K562 (cell line): ENCODE results near the gene ZDHHC24. TPM values are rescaled to one million over a fixed set of nuclear protein-coding genes. Genes with fewer than 3 reads are reported as not detected.

Source experiments
- ATAC-seq: fragments of 200-7000 bp; cut with Tn5 transposase; 3 replicates; pipeline ENCODE4 v1.9.1; 2020; ENCODE audit warnings: moderate library complexity
- BruUV-seq: library from RNA; stranded (reverse); fragments of 400-500 nt; replicated peaks from 2 replicates; lab custom pipeline; 2021; lab: Mats Ljungman, UMichigan
- CTCF ChIA-PET: fragments of 300-600 bp; formaldehyde crosslinking; extraction: SDS; loops from one replicate; lab custom pipeline; 2021; ENCODE audit warnings: low intra/inter-chr PET ratio; lab: Yijun Ruan, JAX
- POLR2A ChIA-PET: fragments of 300-600, 350-650 bp; sonication (Branson Sonifier 250); formaldehyde crosslinking; extraction: SDS; loops from one replicate; lab custom pipeline; 2021; ENCODE audit warnings: antibody characterized with exemption, inconsistent platforms; lab: Yijun Ruan, JAX
- DNase-seq, 4 experiments: peaks; one replicate each; pipeline versions ENCODE4 v3.0.0 to v3.0.0-alpha.2; 2011 to 2018; ENCODE audit warnings: low spot score in 3 of 4, mixed read lengths in 3 of 4; ENCODE audit errors: extremely low read depth in 1 of 4
- FAIRE-seq: peaks from 2 replicates; lab custom pipeline; 2011; peaks lifted over from hg19 to GRCh38; lab: Jason Lieb, UNC
- H2AFZ ChIP-seq: 2 replicates; pipeline ENCODE4 v1.6.0; 2011; ENCODE audit warnings: low read depth, low read length, control low read depth, inconsistent platforms
- H3K27ac ChIP-seq: fragments of 200-600 bp; 3 replicates; pipeline ENCODE4 v1.8.0; 2011; ENCODE audit warnings: low read depth, mild to moderate bottlenecking, control low read depth, inconsistent platforms, low read length, moderate library complexity, mixed read lengths; ENCODE audit errors: extremely low read depth
- H3K27me3 ChIP-seq, 2 experiments: fragments of 300-600 bp in 1 of 2; 2 replicates in 1 of 2; 3 replicates in 1 of 2; pipeline versions ENCODE4 v1.6.0 to v1.8.0; 2011; ENCODE audit warnings: inconsistent platforms in 2 of 2, low read length in 2 of 2, mild to moderate bottlenecking in 1 of 2, mixed read lengths in 1 of 2, moderate library complexity in 1 of 2; ENCODE audit not compliant: control insufficient read depth in 2 of 2, insufficient read depth in 2 of 2
- H3K36me3 ChIP-seq: fragments of 300-600 bp; 3 replicates; pipeline ENCODE4 v1.8.0; 2011; ENCODE audit warnings: mild to moderate bottlenecking, low read length, inconsistent platforms; ENCODE audit not compliant: control insufficient read depth, insufficient read depth
- H3K4me1 ChIP-seq, 2 experiments: fragments of 200-600 bp in 1 of 2; replicated peaks in 1 of 2; 2 replicates in 1 of 2; 3 replicates in 1 of 2; pipeline versions ENCODE4 v1.5.1 to v1.8.0; 2011; ENCODE audit warnings: inconsistent platforms in 2 of 2, low read length in 2 of 2, mild to moderate bottlenecking in 1 of 2, mixed read lengths in 1 of 2, moderate library complexity in 1 of 2; ENCODE audit not compliant: control insufficient read depth in 2 of 2, insufficient read depth in 2 of 2
- H3K4me2 ChIP-seq: 2 replicates; pipeline ENCODE4 v1.6.1; 2011; ENCODE audit warnings: low read length, control low read depth, inconsistent platforms, mixed read lengths; ENCODE audit not compliant: insufficient read depth
- H3K4me3 ChIP-seq: fragments of 200-600 bp; sonication (generic), shearing (Covaris generic); 2 replicates; pipeline ENCODE4 v1.5.1; 2016; ENCODE audit warnings: control low read depth, inconsistent platforms
- H3K79me2 ChIP-seq: fragments of 200-600 bp; 3 replicates; pipeline ENCODE4 v1.8.0; 2011; ENCODE audit warnings: low read length, inconsistent platforms; ENCODE audit not compliant: control insufficient read depth, insufficient read depth
- H3K9ac ChIP-seq, 2 experiments: 2 replicates each; pipeline versions ENCODE4 v1.6.0 to v1.6.1; 2011; ENCODE audit warnings: low read depth in 2 of 2, low read length in 2 of 2, control low read depth in 1 of 2, inconsistent platforms in 1 of 2, mild to moderate bottlenecking in 1 of 2, mixed read lengths in 1 of 2; ENCODE audit not compliant: insufficient read depth in 1 of 2
- H3K9me1 ChIP-seq: one replicate; pipeline ENCODE4 v1.6.0; 2011; ENCODE audit warnings: inconsistent platforms, mild to moderate bottlenecking, low read length, moderate library complexity; ENCODE audit not compliant: control insufficient read depth, insufficient read depth
- H3K9me3 ChIP-seq: replicated peaks from 2 replicates; pipeline ENCODE4 v1.5.1; 2011; ENCODE audit warnings: low read depth, low read length, inconsistent platforms; ENCODE audit not compliant: control insufficient read depth, insufficient read depth
- H4K20me1 ChIP-seq: replicated peaks from 2 replicates; pipeline ENCODE4 v1.6.1; 2011; ENCODE audit warnings: low read length, inconsistent platforms, mixed read lengths; ENCODE audit not compliant: control insufficient read depth, insufficient read depth
- DNMT1 ChIP-seq: fragments of 450-650 bp; IDR thresholded peaks from 2 replicates; pipeline ENCODE4 v1.6.1; 2016; ENCODE audit warnings: antibody characterized with exemption, mild to moderate bottlenecking
- ILK ChIP-seq: fragments of 450-650 bp; IDR thresholded peaks from 2 replicates; pipeline ENCODE4 v1.6.1; 2016; ENCODE audit warnings: missing genetic modification characterization, low read depth, mild to moderate bottlenecking, missing compliant biosample characterization, moderate library complexity, borderline replicate concordance
- PHB2 ChIP-seq: fragments of 450-650 bp; IDR thresholded peaks from 2 replicates; pipeline ENCODE4 v1.6.1; 2017; ENCODE audit warnings: low read depth
- PYGO2 ChIP-seq: fragments of 450-650 bp; IDR thresholded peaks from 2 replicates; pipeline ENCODE4 v1.6.1; 2016; ENCODE audit warnings: mild to moderate bottlenecking, missing genetic modification characterization, moderate library complexity, missing compliant biosample characterization
- TOE1 ChIP-seq, 2 experiments: fragments of 450-650 bp in 1 of 2; sonication (generic) in 1 of 2; formaldehyde crosslinking in 1 of 2; IDR thresholded peaks; 2 replicates each; pipeline versions ENCODE4 v1.7.1 to v1.8.0; 2016 to 2022; ENCODE audit warnings: borderline replicate concordance in 2 of 2, mild to moderate bottlenecking in 2 of 2, antibody characterized with exemption in 1 of 2, inconsistent platforms in 1 of 2, low read depth in 1 of 2, missing genetic modification reagents in 1 of 2, moderate library complexity in 1 of 2
- U2AF2 ChIP-seq: fragments of 200-400 bp; formaldehyde crosslinking; optimal IDR thresholded peaks from 2 replicates; pipeline ENCODE3; 2017; ENCODE audit warnings: low read depth, mild to moderate bottlenecking, low read length
- XRCC5 ChIP-seq: fragments of 200-400 bp; formaldehyde crosslinking; IDR thresholded peaks from 2 replicates; pipeline ENCODE4 v1.6.1; 2017; ENCODE audit warnings: low read depth, mild to moderate bottlenecking, low read length
- ZNF143 ChIP-seq: sonication (generic); formaldehyde crosslinking; IDR thresholded peaks from 2 replicates; pipeline ENCODE4 v1.9.0; 2022; ENCODE audit warnings: mild to moderate bottlenecking, missing genetic modification reagents
- ZNF354B ChIP-seq: fragments of 250-450 bp; sonication (Bioruptor Pico); IDR thresholded peaks from 2 replicates; pipeline ENCODE4 v1.4.0; 2020
- ZZZ3 ChIP-seq: fragments of 450-650 bp; IDR thresholded peaks from 2 replicates; pipeline ENCODE4 v1.6.1; 2016; ENCODE audit warnings: antibody characterized with exemption, mild to moderate bottlenecking, moderate library complexity
- WGBS: fragments of 100-300 bp; shearing (Covaris generic); methylation state at CpG from one replicate; pipeline ENCODE4 v1.1.6; 2016; ENCODE audit warnings: low coverage, mixed read lengths; ENCODE audit not compliant: insufficient coverage; ENCODE audit errors: missing lambda C conversion rate; 5-methylcytosine and 5-hydroxymethylcytosine counted together
- in situ Hi-C: fragments of 300-500 bp; cut with MboI; formaldehyde crosslinking; loops from 4 replicates; pipeline ENCODE4 v1.15.0; 2018; ENCODE audit warnings: inconsistent platforms, mixed read lengths
- intact Hi-C: fragments of 100-400 bp; cut with micrococcal nuclease; formaldehyde crosslinking; loops from 2 replicates; pipeline ENCODE4 v1.14.2; 2022
- polyA plus RNA-seq, 8 experiments: library from polyadenylated mRNA; depleted of rRNA in 4 of 8; stranded (reverse) in 5 of 8; unstranded in 3 of 8; fragments of >200 nt; fragmentation: Nextera tagmentation in 2 of 8; fragmentation: Illumina TruSeq in 1 of 8; extraction: Ambion mirVana in 2 of 8; extraction: Trizol in 1 of 8; gene quantifications; 2 replicates each; pipeline versions ENCODE4 v1.2.1 to v1.2.3, GENCODE V29; 2011 to 2014; ENCODE audit warnings: inconsistent platforms in 1 of 8, missing spikeins in 1 of 8
- total RNA-seq, 7 experiments: library from RNA; depleted of rRNA in 6 of 7; stranded (reverse); fragments of >200 nt in 6 of 7; fragmentation: Illumina TruSeq in 2 of 7; extraction: Trizol in 2 of 7; gene quantifications; 2 replicates each; pipeline versions ENCODE4 v1.2.1 to v1.2.3, GENCODE V29; 2011 to 2021; ENCODE audit warnings: low replicate concordance in 1 of 7
- TF ChIP-seq, protein P1 (sequence below), 2 experiments: fragments of 200-800 bp in 1 of 2; sonication (Bioruptor generic) in 1 of 2; sonication (generic) in 1 of 2; formaldehyde crosslinking in 1 of 2; IDR thresholded peaks in 1 of 2; conservative IDR thresholded peaks in 1 of 2; 2 replicates each; pipeline versions ENCODE4 v1.5.0 to v1.6.1; 2016 to 2020; ENCODE audit warnings: missing compliant biosample characterization in 1 of 2, missing genetic modification characterization in 1 of 2, missing genetic modification reagents in 1 of 2
- TF ChIP-seq, protein P2 (sequence below), 3 experiments: fragments of 200-800 bp in 1 of 3; fragments of 250-450 bp in 1 of 3; fragments of 450-650 bp in 1 of 3; sonication (Bioruptor Pico) in 1 of 3; sonication (Bioruptor generic) in 1 of 3; formaldehyde crosslinking in 1 of 3; IDR thresholded peaks; 2 replicates each; pipeline versions ENCODE4 v1.6.1 to v1.8.0; 2016 to 2022; ENCODE audit warnings: mild to moderate bottlenecking in 2 of 3, missing genetic modification characterization in 2 of 3, missing compliant biosample characterization in 1 of 3, moderate library complexity in 1 of 3

Gene ZDHHC24
- total and polyA plus RNA-seq, 9 of the 15 experiments (the other 6 are each of a cell fraction or from before 2014, with no cell fraction given): 0.45 to 11.2 (median 2.7) TPM

DNA sequence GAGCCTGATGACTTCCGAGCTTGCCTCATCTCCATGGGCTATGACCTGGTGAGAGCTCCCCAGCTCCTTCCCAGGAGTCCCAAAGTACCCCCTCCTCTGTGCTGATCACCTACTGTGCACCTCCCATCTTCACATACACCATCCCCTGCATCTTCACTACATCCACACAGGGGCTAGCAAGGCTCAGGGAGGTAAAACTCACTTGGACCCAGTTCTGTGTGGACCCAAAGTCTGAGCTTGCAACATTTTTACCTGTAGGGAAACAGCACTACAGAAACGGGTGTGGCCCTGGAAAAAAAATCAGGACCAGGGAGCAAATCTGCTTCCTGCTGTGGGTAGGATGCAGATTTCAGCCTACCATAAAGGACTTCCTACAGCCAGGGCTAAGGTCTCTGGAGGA, 16.4 kb upstream of the ZDHHC24 start:
- FAIRE-seq (peak; percentile 11), ATAC-seq (no peak), DNase-seq (no peak)
- H3K27ac ChIP-seq: no peak overlapping the region
- H3K9ac ChIP-seq: no peak overlapping the region
- H3K9me3 ChIP-seq: no peaks in the 10 kb centered on the region
- H3K4me3 ChIP-seq: no peak overlapping the region
- no TSS peak for BruUV-seq
- intact Hi-C loops (no loop called here), in situ Hi-C loops (no loop called here)
- H3K4me1 ChIP-seq: peaks cover 8 to 37% of the 10 kb centered on the region in 2 experiments; a peak in 4 of 5 replicates
- no peaks in the 10 kb centered on the region for H3K36me3 ChIP-seq
- no peaks in the 10 kb centered on the region for H3K79me2 ChIP-seq
- TF ChIP-seq, protein P1, sequence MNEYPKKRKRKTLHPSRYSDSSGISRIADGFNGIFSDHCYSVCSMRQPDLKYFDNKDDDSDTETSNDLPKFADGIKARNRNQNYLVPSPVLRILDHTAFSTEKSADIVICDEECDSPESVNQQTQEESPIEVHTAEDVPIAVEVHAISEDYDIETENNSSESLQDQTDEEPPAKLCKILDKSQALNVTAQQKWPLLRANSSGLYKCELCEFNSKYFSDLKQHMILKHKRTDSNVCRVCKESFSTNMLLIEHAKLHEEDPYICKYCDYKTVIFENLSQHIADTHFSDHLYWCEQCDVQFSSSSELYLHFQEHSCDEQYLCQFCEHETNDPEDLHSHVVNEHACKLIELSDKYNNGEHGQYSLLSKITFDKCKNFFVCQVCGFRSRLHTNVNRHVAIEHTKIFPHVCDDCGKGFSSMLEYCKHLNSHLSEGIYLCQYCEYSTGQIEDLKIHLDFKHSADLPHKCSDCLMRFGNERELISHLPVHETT (CRISPR knock-in tag; conservative IDR thresholded peaks at IDR 0.05 in 1 of 2, IDR thresholded peaks at IDR 0.05 in 1 of 2): no peak
- TF ChIP-seq PYGO2 (tag) (no peak), U2AF2 (no peak), ZNF354B (CRISPR knock-in tag) (no peak), XRCC5 (no peak), ZZZ3 (no peak), PHB2 (no peak), ZNF143 (no peak), ILK (tag) (no peak), TOE1 (IDR thresholded peaks at IDR 0.05; ENCODE audit: borderline replicate concordance) (no peak), TOE1 (CRISPR knock-in tag; IDR thresholded peaks at IDR 0.05; ENCODE audit: borderline replicate concordance, low read depth) (no peak), DNMT1 (no peak)
- TF ChIP-seq, protein P2, sequence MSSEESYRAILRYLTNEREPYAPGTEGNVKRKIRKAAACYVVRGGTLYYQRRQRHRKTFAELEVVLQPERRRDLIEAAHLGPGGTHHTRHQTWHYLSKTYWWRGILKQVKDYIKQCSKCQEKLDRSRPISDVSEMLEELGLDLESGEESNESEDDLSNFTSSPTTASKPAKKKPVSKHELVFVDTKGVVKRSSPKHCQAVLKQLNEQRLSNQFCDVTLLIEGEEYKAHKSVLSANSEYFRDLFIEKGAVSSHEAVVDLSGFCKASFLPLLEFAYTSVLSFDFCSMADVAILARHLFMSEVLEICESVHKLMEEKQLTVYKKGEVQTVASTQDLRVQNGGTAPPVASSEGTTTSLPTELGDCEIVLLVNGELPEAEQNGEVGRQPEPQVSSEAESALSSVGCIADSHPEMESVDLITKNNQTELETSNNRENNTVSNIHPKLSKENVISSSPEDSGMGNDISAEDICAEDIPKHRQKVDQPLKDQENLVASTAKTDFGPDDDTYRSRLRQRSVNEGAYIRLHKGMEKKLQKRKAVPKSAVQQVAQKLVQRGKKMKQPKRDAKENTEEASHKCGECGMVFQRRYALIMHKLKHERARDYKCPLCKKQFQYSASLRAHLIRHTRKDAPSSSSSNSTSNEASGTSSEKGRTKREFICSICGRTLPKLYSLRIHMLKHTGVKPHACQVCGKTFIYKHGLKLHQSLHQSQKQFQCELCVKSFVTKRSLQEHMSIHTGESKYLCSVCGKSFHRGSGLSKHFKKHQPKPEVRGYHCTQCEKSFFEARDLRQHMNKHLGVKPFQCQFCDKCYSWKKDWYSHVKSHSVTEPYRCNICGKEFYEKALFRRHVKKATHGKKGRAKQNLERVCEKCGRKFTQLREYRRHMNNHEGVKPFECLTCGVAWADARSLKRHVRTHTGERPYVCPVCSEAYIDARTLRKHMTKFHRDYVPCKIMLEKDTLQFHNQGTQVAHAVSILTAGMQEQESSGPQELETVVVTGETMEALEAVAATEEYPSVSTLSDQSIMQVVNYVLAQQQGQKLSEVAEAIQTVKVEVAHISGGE (CRISPR knock-in tag; IDR thresholded peaks at IDR 0.05): no peak
- 7% methylated on average over 2 of the region's 2 CpGs for WGBS
- H2AFZ ChIP-seq: no peak overlapping the region
- POLR2A ChIA-PET: interaction anchor here (0.6 to 3.6 kb wide), 5 partner anchors 16 to 461 kb away, joined by 3 to 15 read pairs (median 5); partner anchors contain the start of genes ACTN3, RBM4 and ZDHHC24
- no peaks in the 10 kb centered on the region for H4K20me1 ChIP-seq
- no peak overlapping the region for H3K4me2 ChIP-seq
- CTCF ChIA-PET: no interaction called here
- peaks cover 0 to 3% of the 10 kb centered on the region in 2 experiments; a peak in 2 of 5 replicates for H3K27me3 ChIP-seq
- no peaks in the 10 kb centered on the region for H3K9me1 ChIP-seq
